Measurements from ENCODE around the gene KLHL4. TPM values are rescaled to one million over a fixed set of nuclear protein-coding genes. Genes with fewer than 3 reads are reported as not detected.
"Not testable (repeated sequence)": the region's sequence is repeated elsewhere in the genome, so short reads cannot be mapped to it uniquely, and the experiment has no call there.

The KLHL4 gene, protein sequence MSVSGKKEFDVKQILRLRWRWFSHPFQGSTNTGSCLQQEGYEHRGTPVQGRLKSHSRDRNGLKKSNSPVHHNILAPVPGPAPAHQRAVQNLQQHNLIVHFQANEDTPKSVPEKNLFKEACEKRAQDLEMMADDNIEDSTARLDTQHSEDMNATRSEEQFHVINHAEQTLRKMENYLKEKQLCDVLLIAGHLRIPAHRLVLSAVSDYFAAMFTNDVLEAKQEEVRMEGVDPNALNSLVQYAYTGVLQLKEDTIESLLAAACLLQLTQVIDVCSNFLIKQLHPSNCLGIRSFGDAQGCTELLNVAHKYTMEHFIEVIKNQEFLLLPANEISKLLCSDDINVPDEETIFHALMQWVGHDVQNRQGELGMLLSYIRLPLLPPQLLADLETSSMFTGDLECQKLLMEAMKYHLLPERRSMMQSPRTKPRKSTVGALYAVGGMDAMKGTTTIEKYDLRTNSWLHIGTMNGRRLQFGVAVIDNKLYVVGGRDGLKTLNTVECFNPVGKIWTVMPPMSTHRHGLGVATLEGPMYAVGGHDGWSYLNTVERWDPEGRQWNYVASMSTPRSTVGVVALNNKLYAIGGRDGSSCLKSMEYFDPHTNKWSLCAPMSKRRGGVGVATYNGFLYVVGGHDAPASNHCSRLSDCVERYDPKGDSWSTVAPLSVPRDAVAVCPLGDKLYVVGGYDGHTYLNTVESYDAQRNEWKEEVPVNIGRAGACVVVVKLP
- total RNA-seq, result 0.48 TPM
- long read RNA-seq, partial matches to known transcripts, result 0 of 1 reads
- long read RNA-seq, other reads (novel, unspliced or antisense), result 1 of 1 reads

DNA sequence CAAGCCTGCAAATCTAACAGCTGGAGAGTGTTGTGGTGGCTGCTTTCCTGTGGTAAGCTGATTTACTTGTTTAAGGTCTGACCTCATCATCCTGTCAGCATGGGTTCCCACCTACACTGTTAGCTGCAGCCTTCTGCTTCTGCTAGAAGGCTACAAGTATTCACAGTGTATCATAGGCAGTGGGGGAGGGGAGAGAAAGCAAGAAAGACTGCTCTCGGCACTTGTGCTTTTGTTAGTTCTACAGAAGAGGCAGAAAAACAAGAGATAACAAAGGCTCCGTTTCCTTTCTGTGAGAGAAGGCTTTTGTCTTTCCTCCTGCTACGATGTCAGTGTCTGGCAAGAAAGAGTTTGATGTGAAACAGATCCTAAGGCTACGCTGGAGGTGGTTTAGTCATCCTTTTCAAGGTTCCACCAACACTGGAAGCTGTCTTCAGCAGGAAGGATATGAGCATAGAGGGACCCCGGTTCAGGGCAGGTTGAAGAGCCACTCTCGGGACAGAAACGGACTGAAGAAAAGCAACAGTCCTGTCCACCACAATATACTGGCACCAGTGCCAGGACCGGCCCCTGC lies at the start of gene KLHL4:
TSS of gene KLHL4 (plus strand) at position 232 of the 571 bp plus-strand sequence. CDS start at position 324, 92 bp downstream.
- DNase-seq (ENCODE audit: low spot score), result peak; percentile 55

DNA sequence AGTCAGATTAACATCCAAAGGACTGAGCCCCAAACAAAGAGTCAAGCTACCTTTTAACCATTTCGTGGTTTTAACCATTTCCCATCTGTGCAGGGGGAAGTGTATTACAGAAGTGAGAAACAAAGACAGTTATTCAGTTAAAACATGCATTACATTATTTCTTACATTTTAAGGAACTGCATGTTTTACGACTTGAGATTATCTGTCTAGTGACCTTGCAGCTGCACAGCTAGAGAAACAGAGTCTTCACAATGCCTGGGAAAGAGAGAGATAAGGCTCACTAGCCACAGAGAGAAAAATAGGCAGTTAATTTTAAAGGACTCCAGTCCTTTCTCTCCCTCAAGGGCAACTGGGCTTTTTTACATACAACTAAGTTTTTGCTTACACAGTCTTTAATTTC lies 48.7 kb upstream of the KLHL4 start:
- no peak for DNase-seq (ENCODE audit: low spot score)

DNA sequence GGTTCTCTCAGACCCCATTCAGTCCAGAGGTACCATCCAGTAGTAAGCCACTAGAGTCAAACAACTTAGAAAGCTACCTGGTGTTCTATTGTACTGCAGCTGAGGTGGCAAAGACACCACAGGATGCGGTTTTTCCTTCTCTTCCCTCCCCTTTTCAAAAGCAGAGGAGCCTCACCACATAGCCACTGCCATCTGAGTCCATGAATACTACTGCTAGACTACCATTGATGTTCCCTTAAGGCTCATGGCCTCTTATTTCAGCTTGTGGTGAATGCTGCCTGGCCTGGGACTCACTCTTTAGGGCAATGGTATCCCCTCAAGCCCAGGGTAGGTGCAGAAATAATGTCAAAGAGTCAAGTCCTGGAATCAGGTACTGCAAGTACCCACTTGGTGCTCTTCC lies 41.8 kb upstream of the KLHL4 start:
- DNase-seq (ENCODE audit: low spot score), result no peak

DNA sequence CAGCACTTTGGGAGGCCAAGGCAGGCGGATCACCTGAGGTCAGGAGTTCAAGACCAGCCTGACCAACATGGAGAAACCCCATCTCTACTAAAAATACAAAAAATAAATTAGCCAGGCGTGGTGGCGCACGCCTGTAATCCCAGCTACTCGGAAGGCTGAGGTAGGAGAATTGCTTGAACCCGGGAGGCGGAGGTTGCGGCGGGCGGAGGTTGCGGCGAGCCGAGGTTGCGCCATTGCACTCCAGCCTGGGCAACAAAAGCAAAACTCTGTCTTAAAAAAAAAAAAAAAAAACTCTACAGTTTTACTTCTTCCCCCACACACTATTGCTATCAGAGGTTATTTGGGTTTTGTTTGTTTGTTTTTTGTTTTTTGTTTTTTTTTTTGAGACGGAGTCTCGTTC lies 38.9 kb upstream of the KLHL4 start:
- DNase-seq (ENCODE audit: low spot score), result not testable (repeated sequence)

DNA sequence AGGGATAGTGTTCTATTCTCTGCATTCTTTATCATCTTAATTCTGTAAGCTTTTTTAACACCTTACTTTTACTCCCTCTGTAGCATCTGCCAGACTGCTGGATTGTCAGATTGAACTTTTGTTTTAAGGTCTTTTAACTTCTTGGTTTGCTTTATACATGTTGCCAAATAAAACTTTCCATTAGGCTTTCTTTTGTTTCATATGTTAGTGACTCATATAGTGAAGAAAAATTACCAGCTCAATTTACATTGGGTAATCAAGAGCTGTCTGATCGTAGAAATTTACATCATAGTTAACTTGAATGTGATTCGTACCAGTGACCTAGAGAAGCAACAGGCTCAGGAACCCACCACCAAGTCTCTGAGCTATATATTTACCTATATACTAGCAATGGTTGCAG lies 28.5 kb upstream of the KLHL4 start:
- DNase-seq (ENCODE audit: low spot score), result no peak

DNA sequence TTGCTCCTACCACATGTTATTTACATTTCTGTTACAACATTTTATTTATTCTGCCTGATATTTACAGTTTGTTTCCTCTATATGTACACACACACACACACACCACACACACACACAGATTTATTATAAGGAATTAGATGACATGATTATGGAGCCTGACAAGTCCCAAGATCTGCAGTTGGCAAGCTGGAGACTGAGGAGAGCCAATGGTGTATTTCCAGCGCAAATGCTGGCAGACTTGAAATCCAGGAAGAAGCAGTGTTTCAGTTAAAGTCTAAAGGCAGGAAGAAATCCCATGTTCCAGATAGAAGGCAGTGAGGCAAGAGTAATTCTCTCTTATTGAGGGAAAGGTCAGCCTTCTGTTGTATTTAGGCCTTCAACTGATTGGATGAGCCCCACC lies 1.8 kb upstream of the KLHL4 start:
- DNase-seq (ENCODE audit: low spot score), result no peak

DNA sequence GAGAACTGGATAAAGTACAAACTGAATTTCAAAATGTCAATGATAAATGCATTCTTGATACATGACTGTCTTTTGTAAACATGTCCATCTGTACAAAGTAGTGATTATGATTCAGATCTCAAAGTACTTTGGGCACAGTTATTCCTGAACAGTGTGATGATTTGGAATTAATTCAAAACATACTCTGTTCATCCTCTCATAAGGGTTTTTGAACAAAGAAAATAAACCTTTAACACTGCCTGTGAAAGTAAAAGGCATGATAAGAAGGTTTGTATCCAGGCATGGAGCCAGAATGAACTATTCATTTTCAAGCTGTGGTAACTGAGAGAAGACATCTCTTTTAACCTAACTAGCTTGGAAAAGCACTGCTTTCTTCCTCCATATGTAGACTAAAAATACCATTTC lies 883 bp upstream of the KLHL4 start:
- DNase-seq (ENCODE audit: low spot score), result no peak

DNA sequence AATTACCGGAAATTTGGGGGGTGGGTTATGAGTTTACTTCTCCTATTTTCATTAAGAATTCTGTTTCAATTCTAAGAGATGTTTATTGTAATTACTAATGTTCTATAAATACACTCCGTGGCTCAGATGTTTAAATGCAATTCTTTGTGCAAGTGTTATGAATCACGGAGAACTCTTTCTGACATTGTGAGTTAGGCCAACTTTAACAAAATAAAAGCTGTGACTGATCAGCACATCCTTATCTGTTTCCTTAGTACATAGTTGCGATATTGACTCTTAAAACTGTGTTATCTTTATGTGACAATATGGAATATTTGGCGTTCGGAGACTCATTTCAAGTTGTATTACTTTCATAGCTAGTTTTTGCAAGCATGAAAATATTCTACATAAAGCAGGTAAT lies 902 bp downstream of the KLHL4 start:
- DNase-seq (ENCODE audit: low spot score), result no peak

DNA sequence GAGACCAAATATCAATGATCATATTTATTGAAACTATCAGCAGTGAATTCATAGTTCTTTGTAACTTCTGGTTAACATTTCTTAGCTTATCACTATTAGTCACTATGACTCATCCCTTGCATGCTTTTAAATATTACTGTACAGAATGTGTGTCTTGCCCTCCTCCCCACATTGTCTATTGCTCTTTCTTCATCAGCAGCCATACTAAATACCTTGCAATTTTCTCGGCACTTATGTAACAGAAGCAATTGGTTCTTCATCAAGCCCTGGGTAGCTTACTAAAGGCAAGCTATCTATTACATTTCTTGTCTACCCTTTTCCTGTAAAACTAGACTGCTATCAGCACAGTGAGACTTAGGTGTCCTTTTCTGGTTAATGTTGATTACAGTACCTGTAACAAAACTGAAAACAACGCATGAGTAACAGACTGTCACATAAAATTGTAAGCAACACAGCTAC lies 8.2 kb downstream of the KLHL4 start:
- no peak for DNase-seq (ENCODE audit: low spot score)

DNA sequence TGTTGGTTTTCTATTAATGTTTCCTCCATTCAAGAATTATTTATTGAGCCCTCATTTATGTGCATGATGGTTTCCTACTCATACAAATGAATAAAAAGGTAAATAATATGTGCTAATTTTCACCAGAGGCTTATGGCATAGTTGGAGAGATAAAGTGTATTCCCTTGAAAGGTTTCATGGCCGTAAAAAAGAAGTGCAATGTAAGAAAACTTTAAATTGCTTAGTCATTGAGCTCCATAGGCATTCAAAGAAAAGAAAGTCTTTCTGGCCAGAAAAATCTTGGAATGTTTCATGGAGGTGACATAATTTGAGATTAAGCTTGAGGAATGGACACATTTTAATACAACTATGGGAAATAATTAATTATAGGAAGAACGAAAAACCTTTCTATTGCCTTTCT lies 8.7 kb downstream of the KLHL4 start:
- no peak for DNase-seq (ENCODE audit: low spot score)

DNA sequence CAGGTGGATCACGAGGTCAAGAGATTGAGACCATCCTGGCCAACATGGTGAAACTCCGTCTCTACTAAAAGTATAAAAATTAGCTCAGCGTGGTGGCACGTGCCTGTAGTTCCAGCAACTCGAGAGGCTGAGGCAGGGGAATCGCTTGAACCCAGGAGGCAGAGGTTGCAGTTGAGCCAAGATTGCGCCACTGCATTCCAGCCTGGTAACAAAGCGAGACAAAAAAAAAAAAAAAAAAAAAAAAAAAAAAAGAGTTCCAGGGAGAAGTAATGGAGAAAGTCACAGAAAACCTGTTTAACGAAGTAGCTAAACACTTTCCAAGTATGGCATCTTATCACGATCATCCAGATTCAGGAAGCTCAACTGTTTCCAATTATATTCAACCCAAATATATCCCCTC lies 10.9 kb downstream of the KLHL4 start:
- no peak for DNase-seq (ENCODE audit: low spot score)

DNA sequence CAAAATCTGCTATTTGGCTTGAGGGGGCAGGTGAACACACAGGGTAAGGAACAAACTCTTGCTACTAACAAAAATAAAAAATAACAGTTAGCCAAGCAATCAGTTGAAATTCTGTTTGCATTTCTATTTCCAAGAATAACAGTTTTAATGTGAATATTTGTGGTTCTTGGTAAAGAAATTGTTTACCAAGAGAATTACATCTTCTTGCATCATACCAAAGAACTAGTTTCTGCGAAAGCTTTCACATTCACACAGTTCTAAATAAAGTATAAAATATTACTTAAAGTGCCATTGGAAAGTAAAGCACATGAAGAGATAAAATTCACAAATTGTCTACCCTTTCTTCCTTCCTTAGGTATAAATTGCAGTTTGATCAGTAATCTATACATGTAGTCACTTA lies 54.4 kb downstream of the KLHL4 start:
- DNase-seq (ENCODE audit: low spot score), result no peak

DNA sequence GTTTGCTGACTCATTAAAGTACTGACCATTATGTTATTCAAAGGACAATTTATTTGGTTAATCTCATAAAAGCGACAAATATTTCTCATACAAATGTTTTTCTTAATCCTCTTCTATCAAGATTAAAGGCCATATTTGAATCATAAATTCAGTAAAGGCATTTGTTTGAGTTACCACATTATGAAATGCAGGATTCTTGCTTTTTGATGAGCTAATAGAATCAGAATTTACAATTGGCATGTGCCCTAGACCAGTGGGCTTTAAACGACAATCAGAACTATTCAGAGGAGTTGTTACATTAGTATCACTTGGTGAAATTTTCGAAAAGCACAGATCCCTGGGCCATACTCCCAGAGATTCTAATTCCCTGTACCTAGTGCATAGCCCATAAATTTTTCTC lies 55.3 kb downstream of the KLHL4 start:
- no peak for DNase-seq (ENCODE audit: low spot score)

DNA sequence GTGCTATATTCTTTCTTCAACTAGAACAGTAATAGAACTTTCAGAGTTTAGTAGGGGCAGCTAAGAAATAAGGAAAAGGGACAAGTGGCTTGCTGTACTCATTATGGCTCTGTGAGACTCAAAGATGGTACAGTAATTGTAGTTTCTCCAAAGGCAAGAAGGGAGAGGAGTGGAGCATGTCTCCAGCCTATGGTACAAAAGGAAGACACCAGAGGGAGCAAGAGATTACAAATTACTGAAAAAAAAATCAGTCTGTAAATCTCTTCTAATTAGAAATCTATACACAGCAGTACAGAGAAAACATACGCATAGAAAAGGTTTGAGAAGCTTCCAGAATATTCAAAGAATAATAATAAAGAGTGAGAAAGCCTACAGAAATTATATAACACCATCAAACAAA lies 61.4 kb downstream of the KLHL4 start:
- DNase-seq (ENCODE audit: low spot score), result no peak

DNA sequence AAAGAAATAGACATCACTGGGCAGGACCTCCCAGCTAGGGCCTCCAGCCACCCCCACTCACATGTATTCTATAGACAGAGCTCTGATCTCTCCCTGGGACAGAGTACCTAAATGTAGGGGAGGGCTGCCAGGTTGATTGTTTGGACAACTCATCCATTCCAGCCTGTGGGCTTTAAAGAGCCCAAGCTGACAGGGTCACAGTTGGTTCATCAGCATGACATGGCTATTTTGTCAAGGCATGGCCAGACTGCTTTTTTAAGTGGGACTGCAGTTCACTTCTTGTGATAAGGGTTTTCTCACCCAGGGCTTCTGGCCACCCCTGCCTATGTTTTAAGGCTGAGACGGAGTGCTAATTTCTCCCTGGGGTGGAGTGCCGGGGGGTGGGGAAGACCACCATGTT lies 63.3 kb downstream of the KLHL4 start:
- no peak for DNase-seq (ENCODE audit: low spot score)

DNA sequence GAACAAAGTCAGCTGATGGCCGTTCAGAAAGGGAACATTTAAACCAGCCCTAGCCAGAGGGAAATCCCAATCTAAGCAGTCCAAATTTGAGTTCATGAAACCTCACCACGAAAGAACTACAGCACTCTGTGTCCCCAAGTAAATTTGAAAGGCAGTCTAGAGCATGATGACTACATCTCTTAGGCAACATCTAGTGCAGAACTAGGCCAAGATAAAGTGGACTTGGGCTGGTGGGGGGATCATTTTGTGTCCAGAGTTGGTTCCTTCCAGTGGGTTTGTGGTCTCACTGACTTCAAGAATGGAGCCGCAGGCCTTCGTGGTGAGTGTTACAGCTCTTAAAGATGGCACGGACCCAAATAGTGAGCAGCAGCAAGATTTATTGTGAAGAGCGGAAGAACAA lies 64.9 kb downstream of the KLHL4 start:
- DNase-seq (ENCODE audit: low spot score), result no peak

DNA sequence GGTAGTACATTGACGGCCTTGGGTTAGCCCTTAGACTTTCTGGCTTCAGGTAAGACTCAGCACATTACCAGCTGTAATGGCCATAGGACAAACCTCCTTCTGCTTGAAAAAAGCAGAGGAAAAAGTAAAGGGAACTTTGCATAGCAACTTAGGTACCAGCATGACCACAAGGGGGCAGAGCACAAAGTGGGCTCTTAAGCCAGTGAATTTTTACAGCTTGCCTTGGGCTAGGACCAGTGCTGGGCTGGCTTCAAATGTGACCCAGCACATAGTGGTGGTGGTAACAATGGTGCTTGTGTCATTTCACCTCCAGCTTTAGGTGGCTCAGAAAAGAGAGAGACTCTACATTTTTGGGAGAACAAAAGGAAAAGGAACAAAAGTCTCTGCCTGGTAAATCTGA lies 66.1 kb downstream of the KLHL4 start:
- DNase-seq (ENCODE audit: low spot score), result no peak

DNA sequence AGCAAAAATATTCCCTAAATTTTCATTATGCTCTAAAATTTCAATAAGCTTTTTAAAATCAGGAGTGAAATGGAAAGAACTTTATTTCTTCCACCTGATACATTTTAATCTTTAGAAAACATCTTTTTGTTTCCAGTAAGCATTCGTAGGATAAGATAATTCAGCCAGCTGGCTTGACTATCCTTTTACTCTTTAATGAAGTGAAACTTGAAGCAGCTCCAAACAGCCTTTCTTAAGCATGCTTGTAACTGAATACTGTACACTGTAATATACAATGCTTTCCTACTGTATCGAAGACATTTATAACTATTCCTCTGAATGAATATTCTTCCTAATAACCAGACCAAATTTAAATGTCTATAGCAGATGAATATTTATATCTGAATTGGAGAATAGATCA lies 98.8 kb downstream of the KLHL4 start:
- no peak for DNase-seq (ENCODE audit: low spot score)

DNA sequence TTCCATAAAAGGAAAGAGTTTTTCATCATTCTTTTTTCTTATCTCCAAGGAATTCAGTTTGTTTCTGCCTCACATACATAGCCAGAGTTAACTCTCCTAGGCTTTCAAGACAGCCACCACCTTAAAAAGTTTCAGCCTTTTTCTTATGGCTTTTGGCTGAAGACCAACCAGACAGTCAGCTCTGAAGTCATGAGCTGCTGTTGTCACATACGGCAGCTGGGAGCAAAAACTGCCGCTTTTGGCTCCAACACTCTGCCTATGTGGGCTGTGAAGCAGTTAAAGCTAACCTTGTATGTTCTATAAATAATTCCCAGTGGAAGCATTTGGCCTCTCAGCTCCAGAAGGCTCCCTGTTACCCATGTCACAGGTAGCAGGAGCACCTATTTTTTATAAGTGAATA lies 104.1 kb downstream of the KLHL4 start:
- no peak for DNase-seq (ENCODE audit: low spot score)

DNA sequence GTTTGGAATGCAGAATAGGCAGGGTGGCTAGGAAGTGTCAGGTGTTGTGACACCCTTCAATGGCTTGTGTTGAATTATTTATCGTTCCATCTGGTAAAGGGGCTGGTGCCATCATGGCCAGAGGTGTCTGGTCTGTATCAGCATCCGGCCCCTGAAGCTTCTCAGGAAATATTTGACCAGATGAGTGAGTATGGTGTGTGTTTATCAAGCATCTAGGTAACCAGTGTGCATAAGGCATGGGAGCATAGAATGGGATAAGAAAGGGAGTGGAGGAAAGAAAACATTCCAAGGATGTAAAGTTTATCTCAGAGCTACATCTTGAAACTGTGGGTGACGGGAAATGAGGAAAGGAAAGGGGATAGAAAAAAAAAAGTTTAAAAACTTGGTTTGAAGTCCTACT lies 109.4 kb downstream of the KLHL4 start:
- no peak for DNase-seq (ENCODE audit: low spot score)

DNA sequence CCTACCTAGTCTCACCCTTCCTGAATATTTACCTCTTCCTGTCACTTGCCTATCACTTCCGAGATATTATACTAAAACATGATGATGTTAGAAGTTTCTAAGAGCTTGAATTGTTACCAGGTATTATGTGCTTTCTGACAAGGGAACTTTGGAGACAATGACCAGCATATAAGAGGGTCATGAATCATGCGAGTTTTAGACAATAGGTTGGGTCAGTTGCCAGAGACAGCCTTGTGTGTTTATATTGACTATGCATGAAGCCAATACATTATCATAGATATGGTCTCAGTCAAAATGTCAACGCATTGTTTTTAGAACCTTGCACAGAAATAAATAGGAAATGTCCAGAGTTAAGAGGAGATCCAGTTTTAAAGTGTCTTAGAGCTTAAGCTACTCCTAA lies 116.8 kb downstream of the KLHL4 start:
- no peak for DNase-seq (ENCODE audit: low spot score)

DNA sequence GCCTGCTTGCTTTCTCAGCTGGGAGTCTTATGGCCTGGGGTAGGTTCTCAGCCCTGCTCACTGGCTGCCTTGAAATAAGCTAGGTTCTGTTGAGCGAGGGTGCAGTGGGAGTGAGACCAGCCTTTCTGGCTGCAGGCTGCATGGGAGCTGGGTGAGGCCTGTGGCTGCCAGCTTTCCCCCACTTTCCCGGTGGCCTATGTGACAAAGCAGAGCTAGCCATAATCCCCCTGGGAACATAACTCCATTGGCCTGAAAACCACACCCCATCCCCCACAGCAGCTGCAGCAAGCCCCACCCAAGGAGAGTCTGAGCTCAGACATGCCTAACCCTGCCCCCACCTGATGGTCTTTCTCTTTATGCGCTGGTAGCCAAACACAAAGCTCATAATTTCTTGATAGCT lies 118.9 kb downstream of the KLHL4 start:
- DNase-seq (ENCODE audit: low spot score), result no peak

All from mesenteric fat pad (tissue), 1 donor.